GM21515 (cell line): ENCODE measurements around the gene TAOK2.
"Not testable (repeated sequence)": the region's sequence is repeated elsewhere in the genome, so short reads cannot be mapped to it uniquely, and the experiment has no call there.

Experiments used
- ATAC-seq: cut with Tn5 transposase; IDR thresholded peaks from one replicate; pipeline ENCODE4 v1.9.1; 2021; ENCODE audit not compliant: unreplicated experiment

Gene TAOK2

GRCh38 chr16:30002614-30003346 is 29.1 kb downstream of the TAOK2 start:
- no peak for ATAC-seq

- ATAC-seq: no peak
Observed at GRCh38 chr16:30003670-30004423, 30.2 kb downstream of the TAOK2 start.

GRCh38 chr16:30004424-30004776 is 30.7 kb downstream of the TAOK2 start:
- no peak for ATAC-seq

GRCh38 chr16:30004811-30005242 is 31.2 kb downstream of the TAOK2 start:
- no peak for ATAC-seq

GRCh38 chr16:30005341-30006094 is 31.9 kb downstream of the TAOK2 start:
- no peak for ATAC-seq

GRCh38 chr16:30006095-30006473 is 32.4 kb downstream of the TAOK2 start:
- ATAC-seq: no peak

DNA sequence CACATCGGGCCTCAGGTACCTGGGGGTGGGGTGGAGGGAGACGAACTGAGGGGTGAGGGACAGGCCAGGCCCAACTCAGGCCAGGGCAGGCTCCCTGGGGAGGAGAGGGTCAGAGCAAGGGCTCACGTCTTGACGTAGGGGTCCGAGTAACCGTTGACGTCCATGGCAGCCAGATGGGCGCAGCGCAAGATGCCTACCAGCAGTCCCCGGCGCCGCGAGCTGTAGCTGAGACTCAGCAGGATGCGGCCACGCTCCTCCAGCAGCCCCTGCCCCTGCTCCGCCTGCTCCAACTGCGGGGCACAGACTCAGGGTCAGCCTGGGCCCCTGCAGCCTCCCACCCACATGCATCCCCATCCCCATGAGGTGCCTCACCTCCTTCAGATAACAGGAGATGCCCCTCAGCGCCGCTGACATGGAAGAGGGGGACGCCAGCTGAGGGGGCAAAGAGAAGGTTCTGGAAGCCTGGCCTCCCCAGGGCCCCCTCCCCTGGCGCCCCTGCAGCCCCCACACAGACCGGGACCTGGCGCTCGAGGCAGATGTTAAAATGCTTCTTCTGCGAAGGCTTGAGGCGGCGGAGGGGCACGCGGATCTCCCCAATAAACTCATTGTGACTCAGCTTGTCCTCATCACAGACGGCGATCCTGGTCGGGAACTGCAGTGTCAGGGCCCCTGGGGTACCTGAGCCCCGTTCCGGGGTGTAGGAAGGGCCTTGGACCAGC is 33.1 kb downstream of the TAOK2 start:
- no peak for ATAC-seq

DNA sequence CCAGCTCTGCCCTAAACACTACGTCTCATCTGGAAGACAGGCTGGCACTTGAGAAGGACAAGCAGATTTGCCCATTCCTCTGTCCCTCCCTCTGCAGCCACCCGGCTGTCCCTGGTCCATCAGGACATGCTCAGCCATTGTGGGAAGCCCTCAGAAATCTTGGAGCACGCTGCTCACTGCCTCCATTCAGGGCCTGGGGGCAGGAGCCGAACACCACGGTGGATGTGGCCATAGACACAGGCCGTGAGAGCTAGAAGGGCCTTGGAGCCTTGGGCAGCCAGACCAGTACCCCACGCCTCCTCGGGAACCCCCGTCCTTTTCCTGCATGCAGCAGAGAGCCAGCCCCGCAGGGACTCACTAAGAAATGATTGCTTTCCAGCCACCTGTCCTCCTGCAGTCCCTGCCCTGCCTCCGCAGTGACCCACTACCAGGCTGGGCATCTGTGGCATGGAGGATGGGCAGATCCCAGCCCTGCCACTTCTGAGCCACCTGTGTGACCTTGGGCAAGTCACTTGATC is 33.8 kb downstream of the TAOK2 start:
- no peak for ATAC-seq

DNA sequence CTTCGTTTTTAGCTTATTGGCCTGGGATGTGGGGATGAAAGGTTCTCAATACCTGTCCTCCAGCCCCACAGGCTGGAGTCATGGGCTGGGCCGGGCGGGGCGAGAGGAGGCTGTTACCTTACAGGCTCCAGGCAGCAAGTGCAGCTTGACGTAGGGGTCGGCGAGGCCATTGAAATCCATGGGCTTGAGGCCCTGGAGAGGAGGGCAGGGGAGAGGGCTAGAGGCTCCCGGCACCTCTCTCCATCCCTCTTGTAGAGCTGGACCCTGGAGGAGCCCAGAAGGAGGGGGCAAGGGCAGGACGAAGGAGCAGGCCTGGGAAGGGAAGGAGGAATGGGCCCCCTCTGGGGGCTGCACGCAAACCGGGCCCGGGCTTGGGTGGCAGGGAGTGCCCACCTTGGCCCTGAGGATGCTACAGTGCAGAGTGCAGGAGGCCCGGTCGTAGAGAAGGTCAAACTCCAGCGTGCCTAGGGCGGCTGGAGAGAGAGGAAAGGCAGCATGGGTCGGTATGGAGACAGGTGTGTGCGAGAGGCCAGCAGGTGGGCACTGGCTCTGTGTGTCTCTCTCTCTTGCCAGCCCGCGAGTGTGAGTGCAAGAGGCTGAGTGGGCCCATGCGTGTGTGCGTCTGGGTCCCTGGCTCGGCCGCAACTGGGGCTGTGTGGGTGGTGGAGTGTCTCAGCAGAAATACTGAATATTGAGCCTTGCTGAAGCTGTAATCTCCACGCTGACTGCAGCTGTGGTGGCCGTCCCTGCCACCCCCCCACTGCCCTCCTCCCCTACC is 35.6 kb downstream of the TAOK2 start:
- no peak for ATAC-seq

GRCh38 chr16:30009990-30010843 is 36.5 kb downstream of the TAOK2 start:
- ATAC-seq: no peak

GRCh38 chr16:30010844-30011713 is 37.4 kb downstream of the TAOK2 start, which contains the start of gene DOC2A:
Gene DOC2A, minus strand, starts transcription at chr16:30011027. Its CDS starts 805 bp downstream, at chr16:30010222.
- no peak for ATAC-seq

DNA sequence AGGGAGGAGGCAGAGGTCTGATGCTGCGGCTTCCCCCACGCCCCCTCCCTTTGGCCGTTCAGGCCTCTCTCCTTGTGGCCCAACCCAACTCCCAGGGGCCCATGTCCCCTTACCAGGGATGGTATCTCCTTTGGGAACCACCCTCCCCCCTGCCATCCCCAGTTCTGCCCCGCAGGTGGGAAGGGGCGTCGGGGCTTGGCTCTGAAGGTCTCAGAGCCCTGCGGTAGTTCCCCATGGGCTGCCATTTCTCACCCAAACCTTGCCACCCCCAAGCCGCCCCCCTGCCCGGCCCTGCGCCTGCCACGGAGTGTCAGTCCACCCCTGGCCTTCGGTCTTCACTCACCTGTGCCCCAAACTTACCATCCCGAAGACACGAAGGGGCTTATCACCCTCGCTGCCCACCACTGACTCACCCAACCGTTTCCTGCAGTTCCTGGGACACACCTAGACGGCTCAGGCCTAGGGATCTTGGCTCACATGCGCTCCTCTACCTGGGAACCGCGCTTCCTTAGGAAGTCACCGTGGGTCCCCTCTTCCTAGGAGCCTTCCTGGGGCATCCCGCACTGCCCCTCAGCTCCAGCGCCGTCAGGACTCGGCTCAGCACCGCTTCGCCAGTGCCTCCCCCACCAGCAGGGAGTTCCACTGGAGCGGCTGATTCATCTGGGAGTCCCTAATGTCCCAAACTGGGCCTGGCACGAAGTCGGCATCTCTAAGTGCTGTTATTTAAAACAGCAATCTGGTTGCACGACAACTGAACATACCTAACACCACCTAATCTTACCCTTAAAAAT is 38.2 kb downstream of the TAOK2 start:
- no peak for ATAC-seq

DNA sequence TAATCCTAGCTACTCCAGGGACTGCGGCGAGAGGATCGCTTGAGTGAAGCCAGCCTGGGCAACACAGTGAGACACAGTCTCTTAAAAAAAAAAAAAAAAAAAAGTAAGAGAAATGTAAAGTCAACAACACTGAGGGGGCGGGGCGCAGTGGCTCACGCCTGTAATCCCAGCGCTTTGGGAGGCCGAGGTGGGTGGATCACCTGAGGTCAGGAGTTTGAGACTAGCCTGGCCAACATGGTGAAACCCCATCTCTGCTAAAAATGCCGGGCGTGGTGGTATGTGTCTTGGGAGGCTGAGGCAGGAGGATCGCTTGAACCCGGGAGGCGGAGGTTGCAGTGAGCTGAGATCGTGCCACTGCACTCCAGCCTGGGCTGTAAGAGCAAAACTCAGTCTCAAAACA is 38.9 kb downstream of the TAOK2 start:
- ATAC-seq: not testable (repeated sequence)

GRCh38 chr16:30015450-30015849 is 41.8 kb downstream of the TAOK2 start:
- not testable (repeated sequence) for ATAC-seq

GRCh38 chr16:30016555-30017276 is 43.0 kb downstream of the TAOK2 start:
- ATAC-seq: no peak

DNA sequence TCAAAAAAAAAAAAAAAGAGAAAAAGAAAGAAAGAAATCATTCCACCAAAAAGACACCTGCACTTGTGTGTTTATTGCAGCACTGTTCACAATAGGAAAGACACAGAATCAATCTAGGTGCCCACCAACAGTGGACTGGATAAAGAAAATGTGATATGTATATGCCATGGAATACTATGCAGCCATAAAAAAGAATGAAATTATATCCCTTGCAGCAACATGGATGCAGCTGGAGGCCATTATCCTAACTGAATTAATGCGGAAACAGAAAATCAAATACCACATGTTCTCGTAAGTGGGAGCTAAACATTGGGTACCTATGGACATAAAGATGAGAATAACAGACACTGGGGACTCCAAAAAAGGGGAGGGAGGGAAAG is 43.6 kb downstream of the TAOK2 start:
- ATAC-seq: no peak

GRCh38 chr16:30017937-30018336 is 44.3 kb downstream of the TAOK2 start:
- not testable (repeated sequence) for ATAC-seq
